ENCODE data around the gene ANKRD63.
A peak's percentile ranks its signal among the peaks of the same experiment; 100 is the strongest.

The ANKRD63 gene

DNA sequence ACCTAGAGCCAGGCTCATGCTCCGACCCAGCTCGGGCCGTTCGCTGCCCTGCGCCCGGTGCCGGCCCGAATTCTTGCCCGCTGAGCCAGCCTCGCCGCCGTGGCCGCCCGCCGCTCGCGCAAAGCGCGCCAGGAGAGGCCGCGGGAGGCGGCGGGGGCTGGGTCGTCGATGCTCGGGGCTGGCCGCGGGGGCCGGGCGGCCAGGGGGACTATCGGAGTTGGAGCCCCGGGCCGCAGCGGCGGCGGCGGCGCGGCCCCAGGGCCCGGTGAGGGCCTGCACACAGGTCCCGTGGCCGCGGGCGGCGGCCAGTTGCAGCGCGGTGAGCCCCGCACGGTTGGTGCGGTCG is 1.1 kb downstream of the ANKRD63 start:
- DNase-seq (ENCODE audit: low read depth) = no peak
- TF ChIP-seq MYC (IDR thresholded peaks at IDR 0.05; ENCODE audit: low read depth, low read length) = no peak
- no peak for TF ChIP-seq POLR2A (IDR thresholded peaks at IDR 0.05; ENCODE audit: extremely low read depth, insufficient read length)
- TF ChIP-seq, protein P1, sequence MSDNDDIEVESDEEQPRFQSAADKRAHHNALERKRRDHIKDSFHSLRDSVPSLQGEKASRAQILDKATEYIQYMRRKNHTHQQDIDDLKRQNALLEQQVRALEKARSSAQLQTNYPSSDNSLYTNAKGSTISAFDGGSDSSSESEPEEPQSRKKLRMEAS (IDR thresholded peaks at IDR 0.05; ENCODE audit: low read depth, low read length) = no peak
- TF ChIP-seq, protein P2, sequence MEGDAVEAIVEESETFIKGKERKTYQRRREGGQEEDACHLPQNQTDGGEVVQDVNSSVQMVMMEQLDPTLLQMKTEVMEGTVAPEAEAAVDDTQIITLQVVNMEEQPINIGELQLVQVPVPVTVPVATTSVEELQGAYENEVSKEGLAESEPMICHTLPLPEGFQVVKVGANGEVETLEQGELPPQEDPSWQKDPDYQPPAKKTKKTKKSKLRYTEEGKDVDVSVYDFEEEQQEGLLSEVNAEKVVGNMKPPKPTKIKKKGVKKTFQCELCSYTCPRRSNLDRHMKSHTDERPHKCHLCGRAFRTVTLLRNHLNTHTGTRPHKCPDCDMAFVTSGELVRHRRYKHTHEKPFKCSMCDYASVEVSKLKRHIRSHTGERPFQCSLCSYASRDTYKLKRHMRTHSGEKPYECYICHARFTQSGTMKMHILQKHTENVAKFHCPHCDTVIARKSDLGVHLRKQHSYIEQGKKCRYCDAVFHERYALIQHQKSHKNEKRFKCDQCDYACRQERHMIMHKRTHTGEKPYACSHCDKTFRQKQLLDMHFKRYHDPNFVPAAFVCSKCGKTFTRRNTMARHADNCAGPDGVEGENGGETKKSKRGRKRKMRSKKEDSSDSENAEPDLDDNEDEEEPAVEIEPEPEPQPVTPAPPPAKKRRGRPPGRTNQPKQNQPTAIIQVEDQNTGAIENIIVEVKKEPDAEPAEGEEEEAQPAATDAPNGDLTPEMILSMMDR (IDR thresholded peaks at IDR 0.05; ENCODE audit: low read depth, low read length) = no peak
- no peak overlapping the region for H3K4me3 ChIP-seq (ENCODE audit: low read depth, low read length)

DNA sequence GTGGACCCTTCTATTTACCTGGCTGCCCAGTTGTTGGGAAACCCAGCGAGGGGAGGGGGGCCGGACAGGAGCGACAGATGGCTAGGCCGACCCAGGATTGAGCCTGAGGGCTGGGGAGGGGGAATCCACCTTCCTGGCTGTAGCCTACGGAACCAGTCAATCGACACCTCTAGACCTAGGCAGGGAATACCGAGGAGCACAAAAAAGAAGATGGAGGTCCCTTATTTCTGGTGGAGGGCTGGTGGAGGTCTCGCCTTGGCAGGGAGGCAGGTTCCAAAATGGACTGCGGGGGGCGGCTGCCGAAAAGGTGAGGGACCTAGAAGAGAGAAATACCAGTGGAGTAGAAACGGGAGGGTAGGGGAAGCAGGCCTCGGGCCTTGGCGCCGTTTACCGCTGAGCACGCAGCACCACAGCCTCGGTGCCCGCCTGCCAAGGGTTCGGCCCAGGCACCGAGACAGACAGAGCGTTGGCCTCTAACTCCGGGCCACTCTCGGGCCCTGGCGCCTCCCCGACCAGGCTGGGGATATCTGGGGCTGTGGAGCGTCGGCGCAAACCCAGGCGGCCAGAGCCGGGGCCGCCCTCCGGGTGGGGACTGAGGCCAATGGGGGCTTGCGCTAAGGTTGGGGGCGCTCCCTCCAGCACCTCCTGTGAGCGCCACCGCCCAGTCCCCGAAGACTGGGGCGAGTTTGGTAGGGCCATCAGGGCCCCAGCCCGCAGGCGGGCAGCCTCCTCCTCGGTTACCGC is 1.6 kb downstream of the ANKRD63 start:
- TF ChIP-seq MYC (IDR thresholded peaks at IDR 0.05; ENCODE audit: low read depth, low read length) (no peak), POLR2A (IDR thresholded peaks at IDR 0.05; ENCODE audit: extremely low read depth, insufficient read length) (no peak)
- TF ChIP-seq, protein P1 (IDR thresholded peaks at IDR 0.05; ENCODE audit: low read depth, low read length) = no peak
- TF ChIP-seq, protein P2 (IDR thresholded peaks at IDR 0.05; ENCODE audit: low read depth, low read length) = no peak
- H3K4me3 ChIP-seq (ENCODE audit: low read depth, low read length) = no peak overlapping the region
- DNase-seq (ENCODE audit: low read depth) = no peak

DNA sequence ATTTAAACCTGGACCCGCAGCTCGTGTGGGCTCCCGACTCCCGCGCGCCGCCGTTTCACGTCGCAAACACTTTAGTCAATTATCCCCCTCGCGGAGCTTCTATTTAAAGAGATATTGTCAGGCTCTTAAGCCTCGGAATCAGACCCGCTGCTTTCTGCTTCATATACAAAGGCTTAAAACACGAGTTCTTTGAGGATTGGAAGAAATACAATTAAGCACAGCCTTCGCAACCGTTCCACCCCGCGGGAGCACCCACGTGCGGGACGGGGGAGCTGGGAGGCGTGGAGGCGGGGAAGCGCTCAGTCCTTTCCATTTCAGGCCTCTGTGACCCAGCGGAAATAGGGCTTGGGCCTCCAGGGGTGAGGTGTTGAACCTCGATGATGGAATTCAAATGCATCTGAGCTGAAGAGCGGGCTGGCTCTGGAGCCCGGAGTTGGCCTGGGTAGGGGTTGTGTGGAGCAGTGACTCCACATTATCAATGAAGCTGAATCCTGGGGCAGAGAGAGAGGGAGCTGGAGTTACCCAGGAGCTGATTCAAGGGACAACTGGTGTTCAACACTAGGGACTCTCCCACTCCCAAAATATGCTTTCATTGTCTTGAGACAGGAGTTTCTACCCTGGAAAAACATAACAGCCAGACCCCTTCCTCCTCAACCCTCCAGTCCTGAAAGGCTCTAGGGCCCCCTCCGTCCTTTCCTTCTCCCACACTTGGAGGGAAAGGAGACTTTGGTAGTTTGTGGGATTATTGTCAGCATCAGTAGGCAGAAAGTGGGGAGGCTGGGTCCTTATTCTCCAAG is 2.4 kb downstream of the ANKRD63 start:
- DNase-seq (ENCODE audit: low read depth) = peak; percentile 15
- no peak overlapping the region for H3K4me3 ChIP-seq (ENCODE audit: low read depth, low read length)
- TF ChIP-seq MYC (IDR thresholded peaks at IDR 0.05; ENCODE audit: low read depth, low read length) = no peak
- no peak for TF ChIP-seq POLR2A (IDR thresholded peaks at IDR 0.05; ENCODE audit: extremely low read depth, insufficient read length)
- TF ChIP-seq, protein P2 (IDR thresholded peaks at IDR 0.05; ENCODE audit: low read depth, low read length) = no peak
- TF ChIP-seq, protein P1 (IDR thresholded peaks at IDR 0.05; ENCODE audit: low read depth, low read length) = no peak

DNA sequence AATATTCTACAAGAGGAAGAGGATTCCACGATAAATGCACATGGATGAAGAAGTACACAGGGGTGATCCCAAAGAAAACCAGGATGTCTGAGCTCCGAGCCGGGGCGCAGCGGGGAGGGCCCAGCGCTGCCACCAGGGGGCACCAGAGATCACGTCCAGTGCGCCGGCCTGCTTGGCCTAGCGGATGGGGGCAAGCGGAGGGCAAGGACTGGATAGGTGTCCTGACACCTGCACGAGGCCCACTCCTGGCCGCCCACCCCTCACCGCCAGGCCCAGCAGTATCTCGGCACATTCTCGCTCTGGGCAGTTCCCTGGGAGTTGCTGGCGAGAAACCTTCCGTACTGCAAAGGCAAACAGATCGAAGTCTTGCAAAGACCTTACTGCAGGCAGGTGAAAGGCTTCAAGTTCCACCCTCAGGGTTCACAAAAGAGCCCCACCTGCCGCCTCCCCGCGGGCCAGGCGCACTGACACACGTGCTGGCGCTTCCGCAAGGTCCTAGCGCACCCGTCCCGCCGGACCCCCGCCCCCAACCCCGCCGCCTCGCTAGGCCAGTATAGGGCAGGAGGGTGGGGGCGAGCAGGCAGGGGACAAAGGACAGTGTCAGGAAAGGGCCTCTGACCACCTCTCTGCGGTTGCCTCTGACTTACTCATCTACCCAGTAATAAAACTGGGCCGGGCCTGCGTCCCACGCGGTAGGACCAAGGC is 3.3 kb downstream of the ANKRD63 start:
- TF ChIP-seq, protein P2 (IDR thresholded peaks at IDR 0.05; ENCODE audit: low read depth, low read length) = peak; percentile 92
- no peak for TF ChIP-seq POLR2A (IDR thresholded peaks at IDR 0.05; ENCODE audit: extremely low read depth, insufficient read length)
- peak; percentile 61 for DNase-seq (ENCODE audit: low read depth)
- H3K4me3 ChIP-seq (ENCODE audit: low read depth, low read length) = no peak overlapping the region

DNA sequence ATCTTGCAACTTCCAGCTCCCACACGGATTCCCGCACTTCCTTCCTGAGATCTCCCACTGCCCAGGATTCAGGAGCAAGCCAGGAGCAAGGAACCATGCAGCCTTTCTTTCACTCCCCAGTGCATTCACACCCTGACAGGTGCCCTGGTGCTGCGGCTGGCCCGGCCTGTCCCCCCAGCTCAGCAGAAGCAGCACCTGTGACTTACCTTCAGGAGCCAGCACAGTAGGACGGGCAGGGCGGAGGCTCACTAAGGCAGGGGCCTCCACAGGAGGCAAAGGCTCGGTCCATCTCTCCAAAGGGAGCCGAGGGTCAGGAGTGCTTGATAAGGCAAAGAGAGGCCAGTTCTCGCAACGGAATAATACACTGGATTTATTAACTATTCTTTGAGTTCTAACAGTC is 4.8 kb downstream of the ANKRD63 start:
- H3K4me3 ChIP-seq (ENCODE audit: low read depth, low read length) = no peak overlapping the region
- TF ChIP-seq, protein P1 (IDR thresholded peaks at IDR 0.05; ENCODE audit: low read depth, low read length) = no peak
- no peak for TF ChIP-seq MYC (IDR thresholded peaks at IDR 0.05; ENCODE audit: low read depth, low read length)
- TF ChIP-seq, protein P2 (IDR thresholded peaks at IDR 0.05; ENCODE audit: low read depth, low read length) = no peak
- TF ChIP-seq POLR2A (IDR thresholded peaks at IDR 0.05; ENCODE audit: extremely low read depth, insufficient read length) = no peak
- no peak for DNase-seq (ENCODE audit: low read depth)

Measured in NB4 (cell line).